Upper lobe of left lung (tissue), 4 donors: ENCODE results near the gene SNX30.

Experiments
- EP300 ChIP-seq, 4 donors: sonication (generic); formaldehyde crosslinking; IDR thresholded peaks; one replicate each; pipeline ENCODE4 v1.5.1; 2017; ENCODE audit warnings: antibody characterized with exemption in 4 of 4, control low read depth in 2 of 4
- POLR2A ChIP-seq, 4 donors: fragments of 450-650 bp; IDR thresholded peaks; one replicate each; pipeline ENCODE4 v1.5.1; 2016 to 2017; ENCODE audit warnings: antibody characterized with exemption in 4 of 4, mild to moderate bottlenecking in 2 of 4
- POLR2AphosphoS5 ChIP-seq, 2 donors: sonication (generic); formaldehyde crosslinking; IDR thresholded peaks; one replicate each; pipeline ENCODE4 v1.5.1; 2017; ENCODE audit warnings: antibody characterized with exemption in 2 of 2
- TF ChIP-seq, protein P1 (sequence below), 6 experiments: fragments of 450-650 bp in 4 of 6; fragments of 200-600 bp in 2 of 6; sonication (generic) in 2 of 6; IDR thresholded peaks; one replicate each; pipeline ENCODE4 v1.5.1; 2016 to 2019; ENCODE audit warnings: antibody characterized with exemption in 6 of 6

- TF ChIP-seq, protein P1, sequence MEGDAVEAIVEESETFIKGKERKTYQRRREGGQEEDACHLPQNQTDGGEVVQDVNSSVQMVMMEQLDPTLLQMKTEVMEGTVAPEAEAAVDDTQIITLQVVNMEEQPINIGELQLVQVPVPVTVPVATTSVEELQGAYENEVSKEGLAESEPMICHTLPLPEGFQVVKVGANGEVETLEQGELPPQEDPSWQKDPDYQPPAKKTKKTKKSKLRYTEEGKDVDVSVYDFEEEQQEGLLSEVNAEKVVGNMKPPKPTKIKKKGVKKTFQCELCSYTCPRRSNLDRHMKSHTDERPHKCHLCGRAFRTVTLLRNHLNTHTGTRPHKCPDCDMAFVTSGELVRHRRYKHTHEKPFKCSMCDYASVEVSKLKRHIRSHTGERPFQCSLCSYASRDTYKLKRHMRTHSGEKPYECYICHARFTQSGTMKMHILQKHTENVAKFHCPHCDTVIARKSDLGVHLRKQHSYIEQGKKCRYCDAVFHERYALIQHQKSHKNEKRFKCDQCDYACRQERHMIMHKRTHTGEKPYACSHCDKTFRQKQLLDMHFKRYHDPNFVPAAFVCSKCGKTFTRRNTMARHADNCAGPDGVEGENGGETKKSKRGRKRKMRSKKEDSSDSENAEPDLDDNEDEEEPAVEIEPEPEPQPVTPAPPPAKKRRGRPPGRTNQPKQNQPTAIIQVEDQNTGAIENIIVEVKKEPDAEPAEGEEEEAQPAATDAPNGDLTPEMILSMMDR (IDR thresholded peaks at IDR 0.05): no peak
- TF ChIP-seq EP300 (IDR thresholded peaks at IDR 0.05) (no peak), POLR2AphosphoS5 (IDR thresholded peaks at IDR 0.05) (no peak), POLR2A (IDR thresholded peaks at IDR 0.05) (no peak)
Measured at GRCh38 chr9:112764344-112764743, 13.8 kb downstream of the SNX30 start.
